ENCODE data around the gene ST6GALNAC3.

DNA sequence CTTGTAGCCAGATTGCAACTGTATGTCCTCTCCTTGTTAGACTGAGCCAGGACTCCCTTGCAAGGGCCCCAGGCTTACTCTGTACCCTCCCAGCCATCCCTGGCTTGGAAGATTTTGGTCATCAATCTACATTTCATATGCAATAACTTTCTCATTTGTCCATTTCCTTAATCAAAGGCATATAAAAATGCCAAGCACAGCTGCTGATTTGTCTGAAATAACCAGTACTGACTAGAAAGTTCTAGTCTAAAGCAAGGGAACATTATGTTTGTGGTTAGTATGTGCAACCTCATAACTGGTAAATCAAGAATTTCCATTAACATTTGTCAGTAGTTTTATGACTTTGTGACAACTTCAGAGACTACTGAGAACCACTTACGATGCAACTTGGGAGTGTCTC lies 370.2 kb downstream of the ST6GALNAC3 start:
- TF ChIP-seq, protein P1, sequence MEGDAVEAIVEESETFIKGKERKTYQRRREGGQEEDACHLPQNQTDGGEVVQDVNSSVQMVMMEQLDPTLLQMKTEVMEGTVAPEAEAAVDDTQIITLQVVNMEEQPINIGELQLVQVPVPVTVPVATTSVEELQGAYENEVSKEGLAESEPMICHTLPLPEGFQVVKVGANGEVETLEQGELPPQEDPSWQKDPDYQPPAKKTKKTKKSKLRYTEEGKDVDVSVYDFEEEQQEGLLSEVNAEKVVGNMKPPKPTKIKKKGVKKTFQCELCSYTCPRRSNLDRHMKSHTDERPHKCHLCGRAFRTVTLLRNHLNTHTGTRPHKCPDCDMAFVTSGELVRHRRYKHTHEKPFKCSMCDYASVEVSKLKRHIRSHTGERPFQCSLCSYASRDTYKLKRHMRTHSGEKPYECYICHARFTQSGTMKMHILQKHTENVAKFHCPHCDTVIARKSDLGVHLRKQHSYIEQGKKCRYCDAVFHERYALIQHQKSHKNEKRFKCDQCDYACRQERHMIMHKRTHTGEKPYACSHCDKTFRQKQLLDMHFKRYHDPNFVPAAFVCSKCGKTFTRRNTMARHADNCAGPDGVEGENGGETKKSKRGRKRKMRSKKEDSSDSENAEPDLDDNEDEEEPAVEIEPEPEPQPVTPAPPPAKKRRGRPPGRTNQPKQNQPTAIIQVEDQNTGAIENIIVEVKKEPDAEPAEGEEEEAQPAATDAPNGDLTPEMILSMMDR (IDR thresholded peaks at IDR 0.05; ENCODE audit: low read depth, low read length) = no peak
- TF ChIP-seq EZH2phosphoT487 (IDR thresholded peaks at IDR 0.05; ENCODE audit: low read depth) = no peak
